Prostate gland (tissue), 2 donors: ENCODE results near the gene SPATA25.

Source experiments
- CTCF ChIP-seq, 4 experiments: fragments of 200-600 bp in 2 of 4; fragments of 450-650 bp in 2 of 4; sonication (generic) in 2 of 4; IDR thresholded peaks; 1 replicate in 3 of 4; 2 replicates in 1 of 4; pipeline ENCODE4 v1.5.1; 2016 to 2019; ENCODE audit warnings: antibody characterized with exemption in 4 of 4, mild to moderate bottlenecking in 2 of 4, moderate library complexity in 2 of 4
- POLR2A ChIP-seq: fragments of 450-650 bp; IDR thresholded peaks from one replicate; pipeline ENCODE4 v1.6.1; 2016; ENCODE audit warnings: antibody characterized with exemption, mild to moderate bottlenecking

GRCh38 chr20:45917790-45918141, 30.3 kb upstream of the SPATA25 start:
- TF ChIP-seq CTCF (IDR thresholded peaks at IDR 0.05), result no peak
- TF ChIP-seq POLR2A, result no peak
